ENCODE measurements around the gene CDHR3.

CDHR3 gene

GRCh38 chr7:106029451-106029850, 66.4 kb downstream of the CDHR3 start:
- no peaks in the 10 kb centered on the region for H3K27me3 ChIP-seq (ENCODE audit: control insufficient read depth, insufficient read depth, low read length)
- H3K9ac ChIP-seq (ENCODE audit: low read length) = no peak overlapping the region
- no peak overlapping the region for H3K4me3 ChIP-seq (ENCODE audit: low read depth, low read length)
- H3K4me1 ChIP-seq (ENCODE audit: control insufficient read depth, insufficient read depth, low read length) = peaks cover 19% of the 10 kb centered on the region
- no peaks in the 10 kb centered on the region for H3K9me3 ChIP-seq (ENCODE audit: control insufficient read depth, insufficient read depth, low read depth, low read length)
- H3K27ac ChIP-seq (ENCODE audit: low read depth, low read length) = no peak overlapping the region
- H3K36me3 ChIP-seq (ENCODE audit: control insufficient read depth, insufficient read depth, low read length) = no peaks in the 10 kb centered on the region

- H3K9ac ChIP-seq (ENCODE audit: low read length) = no peak overlapping the region
- no peaks in the 10 kb centered on the region for H3K36me3 ChIP-seq (ENCODE audit: control insufficient read depth, insufficient read depth, low read length)
- no peaks in the 10 kb centered on the region for H3K27me3 ChIP-seq (ENCODE audit: control insufficient read depth, insufficient read depth, low read length)
Measured at GRCh38 chr7:106029941-106030340, 66.9 kb downstream of the CDHR3 start.

GRCh38 chr7:106031300-106032035, 68.4 kb downstream of the CDHR3 start:
- Histone ChIP-seq H3K27me3 (ENCODE audit: control insufficient read depth, insufficient read depth, low read length) (no peaks in the 10 kb centered on the region), H3K9ac (ENCODE audit: low read length) (no peak overlapping the region), H3K4me3 (ENCODE audit: low read depth, low read length) (no peak overlapping the region)

More at GRCh38 chr7:106029941-106030340, 66.9 kb downstream of the CDHR3 start:
- Histone ChIP-seq H3K9me3 (ENCODE audit: control insufficient read depth, insufficient read depth, low read depth, low read length) (no peaks in the 10 kb centered on the region), H3K4me1 (ENCODE audit: control insufficient read depth, insufficient read depth, low read length) (peaks cover 19% of the 10 kb centered on the region), H3K27ac (ENCODE audit: low read depth, low read length) (no peak overlapping the region), H3K4me3 (ENCODE audit: low read depth, low read length) (no peak overlapping the region)

GRCh38 chr7:106032295-106032694, 69.2 kb downstream of the CDHR3 start:
- no peak overlapping the region for H3K4me3 ChIP-seq (ENCODE audit: low read depth, low read length)
- no peaks in the 10 kb centered on the region for H3K9me3 ChIP-seq (ENCODE audit: control insufficient read depth, insufficient read depth, low read depth, low read length)
- H3K36me3 ChIP-seq (ENCODE audit: control insufficient read depth, insufficient read depth, low read length) = no peaks in the 10 kb centered on the region
- H3K27me3 ChIP-seq (ENCODE audit: control insufficient read depth, insufficient read depth, low read length) = no peaks in the 10 kb centered on the region
- H3K9ac ChIP-seq (ENCODE audit: low read length) = no peak overlapping the region
- no peak overlapping the region for H3K27ac ChIP-seq (ENCODE audit: low read depth, low read length)
- peaks cover 19% of the 10 kb centered on the region for H3K4me1 ChIP-seq (ENCODE audit: control insufficient read depth, insufficient read depth, low read length)

More at GRCh38 chr7:106031300-106032035, 68.4 kb downstream of the CDHR3 start:
- Histone ChIP-seq H3K9me3 (ENCODE audit: control insufficient read depth, insufficient read depth, low read depth, low read length) (no peaks in the 10 kb centered on the region), H3K4me1 (ENCODE audit: control insufficient read depth, insufficient read depth, low read length) (peaks cover 19% of the 10 kb centered on the region), H3K27ac (ENCODE audit: low read depth, low read length) (no peak overlapping the region), H3K36me3 (ENCODE audit: control insufficient read depth, insufficient read depth, low read length) (no peaks in the 10 kb centered on the region)

- Histone ChIP-seq H3K4me3 (ENCODE audit: low read depth, low read length) (no peak overlapping the region), H3K27ac (ENCODE audit: low read depth, low read length) (no peak overlapping the region), H3K4me1 (ENCODE audit: control insufficient read depth, insufficient read depth, low read length) (peaks cover 19% of the 10 kb centered on the region), H3K27me3 (ENCODE audit: control insufficient read depth, insufficient read depth, low read length) (no peaks in the 10 kb centered on the region), H3K36me3 (ENCODE audit: control insufficient read depth, insufficient read depth, low read length) (no peaks in the 10 kb centered on the region), H3K9ac (ENCODE audit: low read length) (no peak overlapping the region), H3K9me3 (ENCODE audit: control insufficient read depth, insufficient read depth, low read depth, low read length) (no peaks in the 10 kb centered on the region)
Measured at GRCh38 chr7:106033735-106034134, 70.7 kb downstream of the CDHR3 start.

GRCh38 chr7:106034383-106034782, 71.3 kb downstream of the CDHR3 start:
- no peaks in the 10 kb centered on the region for H3K27me3 ChIP-seq (ENCODE audit: control insufficient read depth, insufficient read depth, low read length)
- no peaks in the 10 kb centered on the region for H3K9me3 ChIP-seq (ENCODE audit: control insufficient read depth, insufficient read depth, low read depth, low read length)
- peaks cover 21% of the 10 kb centered on the region for H3K4me1 ChIP-seq (ENCODE audit: control insufficient read depth, insufficient read depth, low read length)
- no peak overlapping the region for H3K27ac ChIP-seq (ENCODE audit: low read depth, low read length)
- no peaks in the 10 kb centered on the region for H3K36me3 ChIP-seq (ENCODE audit: control insufficient read depth, insufficient read depth, low read length)
- no peak overlapping the region for H3K9ac ChIP-seq (ENCODE audit: low read length)
- no peak overlapping the region for H3K4me3 ChIP-seq (ENCODE audit: low read depth, low read length)

GRCh38 chr7:106035568-106035967, 72.5 kb downstream of the CDHR3 start:
- no peak overlapping the region for H3K27ac ChIP-seq (ENCODE audit: low read depth, low read length)
- no peak overlapping the region for H3K9ac ChIP-seq (ENCODE audit: low read length)
- no peaks in the 10 kb centered on the region for H3K36me3 ChIP-seq (ENCODE audit: control insufficient read depth, insufficient read depth, low read length)
- H3K4me1 ChIP-seq (ENCODE audit: control insufficient read depth, insufficient read depth, low read length) = peaks cover 18% of the 10 kb centered on the region
- H3K4me3 ChIP-seq (ENCODE audit: low read depth, low read length) = no peak overlapping the region
- no peaks in the 10 kb centered on the region for H3K9me3 ChIP-seq (ENCODE audit: control insufficient read depth, insufficient read depth, low read depth, low read length)
- no peaks in the 10 kb centered on the region for H3K27me3 ChIP-seq (ENCODE audit: control insufficient read depth, insufficient read depth, low read length)

GRCh38 chr7:106036004-106036403, 72.9 kb downstream of the CDHR3 start:
- Histone ChIP-seq H3K27ac (ENCODE audit: low read depth, low read length) (no peak overlapping the region), H3K36me3 (ENCODE audit: control insufficient read depth, insufficient read depth, low read length) (no peaks in the 10 kb centered on the region), H3K9ac (ENCODE audit: low read length) (no peak overlapping the region), H3K9me3 (ENCODE audit: control insufficient read depth, insufficient read depth, low read depth, low read length) (no peaks in the 10 kb centered on the region), H3K4me1 (ENCODE audit: control insufficient read depth, insufficient read depth, low read length) (peaks cover 17% of the 10 kb centered on the region), H3K4me3 (ENCODE audit: low read depth, low read length) (no peak overlapping the region), H3K27me3 (ENCODE audit: control insufficient read depth, insufficient read depth, low read length) (no peaks in the 10 kb centered on the region)

GRCh38 chr7:106037489-106038176, 74.6 kb downstream of the CDHR3 start:
- H3K27ac ChIP-seq (ENCODE audit: low read depth, low read length) = no peak overlapping the region

GRCh38 chr7:106038289-106038688, 75.2 kb downstream of the CDHR3 start:
- Histone ChIP-seq H3K4me1 (ENCODE audit: control insufficient read depth, insufficient read depth, low read length) (peaks cover 14% of the 10 kb centered on the region), H3K27me3 (ENCODE audit: control insufficient read depth, insufficient read depth, low read length) (no peaks in the 10 kb centered on the region), H3K36me3 (ENCODE audit: control insufficient read depth, insufficient read depth, low read length) (no peaks in the 10 kb centered on the region), H3K9me3 (ENCODE audit: control insufficient read depth, insufficient read depth, low read depth, low read length) (no peaks in the 10 kb centered on the region), H3K4me3 (ENCODE audit: low read depth, low read length) (no peak overlapping the region), H3K9ac (ENCODE audit: low read length) (no peak overlapping the region), H3K27ac (ENCODE audit: low read depth, low read length) (no peak overlapping the region)

More at GRCh38 chr7:106037489-106038176, 74.6 kb downstream of the CDHR3 start:
- H3K36me3 ChIP-seq (ENCODE audit: control insufficient read depth, insufficient read depth, low read length) = no peaks in the 10 kb centered on the region
- no peaks in the 10 kb centered on the region for H3K27me3 ChIP-seq (ENCODE audit: control insufficient read depth, insufficient read depth, low read length)
- peaks cover 14% of the 10 kb centered on the region for H3K4me1 ChIP-seq (ENCODE audit: control insufficient read depth, insufficient read depth, low read length)
- no peaks in the 10 kb centered on the region for H3K9me3 ChIP-seq (ENCODE audit: control insufficient read depth, insufficient read depth, low read depth, low read length)
- no peak overlapping the region for H3K4me3 ChIP-seq (ENCODE audit: low read depth, low read length)
- H3K9ac ChIP-seq (ENCODE audit: low read length) = no peak overlapping the region

GRCh38 chr7:106038916-106039315, 75.9 kb downstream of the CDHR3 start:
- peaks cover 14% of the 10 kb centered on the region for H3K4me1 ChIP-seq (ENCODE audit: control insufficient read depth, insufficient read depth, low read length)
- H3K27ac ChIP-seq (ENCODE audit: low read depth, low read length) = no peak overlapping the region
- H3K4me3 ChIP-seq (ENCODE audit: low read depth, low read length) = no peak overlapping the region
- H3K27me3 ChIP-seq (ENCODE audit: control insufficient read depth, insufficient read depth, low read length) = no peaks in the 10 kb centered on the region
- H3K9me3 ChIP-seq (ENCODE audit: control insufficient read depth, insufficient read depth, low read depth, low read length) = no peaks in the 10 kb centered on the region
- H3K36me3 ChIP-seq (ENCODE audit: control insufficient read depth, insufficient read depth, low read length) = no peaks in the 10 kb centered on the region
- H3K9ac ChIP-seq (ENCODE audit: low read length) = no peak overlapping the region

Measured in HUES6 (cell line).